GM12878 (cell line): Measurements from ENCODE around the gene KCNIP3. TPM values are rescaled to one million over a fixed set of nuclear protein-coding genes. Genes with fewer than 3 reads are reported as not detected.

Experiments
- ATAC-seq: fragments of 200-7000 bp; cut with Tn5 transposase; 3 replicates; pipeline ENCODE4 v1.9.1; 2020; ENCODE audit warnings: mild to moderate bottlenecking, moderate library complexity
- BruUV-seq: library from RNA; stranded (reverse); fragments of 400-500 nt; replicated peaks from 2 replicates; lab custom pipeline; 2021; lab: Mats Ljungman, UMichigan
- CTCF ChIA-PET: fragments of 300-600 bp; sonication (Branson Sonifier 250); formaldehyde crosslinking; extraction: SDS; loops from one replicate; lab custom pipeline; 2021; ENCODE audit warnings: inconsistent platforms; lab: Yijun Ruan, JAX
- POLR2A ChIA-PET: fragments of 350-600 bp; formaldehyde crosslinking; extraction: SDS; loops from one replicate; lab custom pipeline; 2021; ENCODE audit warnings: inconsistent platforms; lab: Charles Lee
- RAD21 ChIA-PET: fragments of 300-600 bp; sonication (Branson Sonifier 250); formaldehyde crosslinking; loops from one replicate; lab custom pipeline; 2023; ENCODE audit warnings: antibody characterized with exemption; ENCODE audit not compliant: unreplicated experiment; lab: Charles Lee
- SMC1A ChIA-PET: fragments of 300-600 bp; sonication (Branson Sonifier 250); formaldehyde crosslinking; loops from one replicate; lab custom pipeline; 2023; ENCODE audit not compliant: unreplicated experiment, uncharacterized antibody; lab: Charles Lee
- DNase-seq: peaks from one replicate; pipeline ENCODE4 v3.0.0-alpha.2; 2011; ENCODE audit warnings: low read depth, low spot score
- FAIRE-seq: peaks from 3 replicates; lab custom pipeline; 2011; peaks lifted over from hg19 to GRCh38; lab: Jason Lieb, UNC
- H2AFZ ChIP-seq: 2 replicates; pipeline ENCODE4 v1.6.0; 2011; ENCODE audit warnings: low read depth, low read length, control low read depth; ENCODE audit not compliant: control insufficient read depth
- H3K27ac ChIP-seq: 2 replicates; pipeline ENCODE4 v1.5.1; 2011; ENCODE audit warnings: control low read depth; ENCODE audit not compliant: control insufficient read depth, insufficient read depth
- H3K27me3 ChIP-seq, 2 experiments: replicated peaks in 1 of 2; 2 replicates each; pipeline versions ENCODE4 v1.6.0 to v1.6.1; 2011; ENCODE audit warnings: low read length in 1 of 2; ENCODE audit not compliant: control insufficient read depth in 2 of 2, insufficient read depth in 2 of 2
- H3K36me3 ChIP-seq, 2 experiments: 2 replicates each; pipeline ENCODE4 v1.5.1; 2011; ENCODE audit warnings: low read length in 1 of 2; ENCODE audit not compliant: control insufficient read depth in 2 of 2, insufficient read depth in 2 of 2
- H3K4me1 ChIP-seq: 2 replicates; pipeline ENCODE4 v1.6.1; 2011; ENCODE audit warnings: mild to moderate bottlenecking, low read length, moderate library complexity, mixed read lengths; ENCODE audit not compliant: control insufficient read depth, insufficient read depth
- H3K4me2 ChIP-seq: 2 replicates; pipeline ENCODE4 v1.6.0; 2011; ENCODE audit warnings: control low read depth; ENCODE audit not compliant: control insufficient read depth, insufficient read depth
- H3K4me3 ChIP-seq: fragments of 200-600 bp; sonication (generic); 2 replicates; pipeline ENCODE4 v1.5.1; 2016
- H3K79me2 ChIP-seq: 2 replicates; pipeline ENCODE4 v1.6.0; 2011; ENCODE audit warnings: low read length; ENCODE audit not compliant: control insufficient read depth, insufficient read depth
- H3K9ac ChIP-seq: 2 replicates; pipeline ENCODE4 v1.8.0; 2011; ENCODE audit warnings: low read length, control low read depth, mixed read lengths; ENCODE audit not compliant: control insufficient read depth, insufficient read depth
- H3K9me3 ChIP-seq: replicated peaks from 3 replicates; pipeline ENCODE4 v1.5.1; 2011; ENCODE audit warnings: mild to moderate bottlenecking, low read length; ENCODE audit not compliant: control insufficient read depth, insufficient read depth
- H4K20me1 ChIP-seq: 2 replicates; pipeline ENCODE4 v1.6.0; 2011; ENCODE audit not compliant: control insufficient read depth, insufficient read depth
- BMI1 ChIP-seq: fragments of 450-650 bp; IDR thresholded peaks from 2 replicates; pipeline ENCODE4 v1.6.1; 2016; ENCODE audit warnings: mild to moderate bottlenecking, moderate library complexity, borderline replicate concordance
- CHD2 ChIP-seq: IDR thresholded peaks from 2 replicates; pipeline ENCODE4 v1.6.1; 2011; ENCODE audit warnings: low read depth, low read length, improper control_type of control experiment, borderline replicate concordance
- CHD4 ChIP-seq: fragments of 200-600 bp; sonication (generic); IDR thresholded peaks from 2 replicates; pipeline ENCODE4 v1.6.1; 2016; ENCODE audit warnings: mild to moderate bottlenecking
- CREB1 ChIP-seq: IDR thresholded peaks from 2 replicates; pipeline ENCODE4 v1.6.1; 2012; ENCODE audit warnings: low read depth, mild to moderate bottlenecking, inconsistent platforms
- E2F8 ChIP-seq: fragments of 450-650 bp; IDR thresholded peaks from 2 replicates; pipeline ENCODE4 v1.6.1; 2018; ENCODE audit warnings: mild to moderate bottlenecking, low read depth, moderate library complexity; ENCODE audit not compliant: partially characterized antibody
- ESRRA ChIP-seq: IDR thresholded peaks from 2 replicates; pipeline ENCODE4 v1.6.1; 2012; ENCODE audit warnings: mild to moderate bottlenecking, low read length, improper control_type of control experiment
- EZH2 ChIP-seq: IDR thresholded peaks from 2 replicates; pipeline ENCODE4 v1.6.1; 2012; ENCODE audit warnings: low read depth, mild to moderate bottlenecking, control low read depth, inconsistent platforms, low read length, borderline replicate concordance; ENCODE audit not compliant: control insufficient read depth
- GABPA ChIP-seq: IDR thresholded peaks from 2 replicates; pipeline ENCODE4 v1.6.1; 2014; ENCODE audit warnings: antibody characterized with exemption, low read depth, mild to moderate bottlenecking, inconsistent platforms
- HDAC6 ChIP-seq: fragments of 200-600 bp; sonication (generic); IDR thresholded peaks from one replicate; pipeline ENCODE4 v1.8.0; 2017; ENCODE audit warnings: antibody characterized with exemption; ENCODE audit not compliant: unreplicated experiment
- KDM1A ChIP-seq: fragments of 200-600 bp; sonication (generic); IDR thresholded peaks from 2 replicates; pipeline ENCODE4 v1.6.1; 2016; ENCODE audit warnings: borderline replicate concordance
- MTA2 ChIP-seq: fragments of 450-650 bp; IDR thresholded peaks from 2 replicates; pipeline ENCODE4 v1.6.1; 2016; ENCODE audit warnings: low read depth, mild to moderate bottlenecking, moderate library complexity
- RBBP5 ChIP-seq: fragments of 200-600 bp; sonication (generic); conservative IDR thresholded peaks from 2 replicates; pipeline ENCODE4 v1.6.1; 2016
- SREBF2 ChIP-seq: IDR thresholded peaks from 2 replicates; pipeline ENCODE4 v1.6.1; 2012; ENCODE audit warnings: mild to moderate bottlenecking, low read length
- WGBS: methylation state at CpG from one replicate; pipeline ENCODE4 v1.1.6; 2016; ENCODE audit warnings: low lambda C conversion rate; ENCODE audit not compliant: insufficient replicate concordance, insufficient coverage; ENCODE audit errors: missing lambda C conversion rate; 5-methylcytosine and 5-hydroxymethylcytosine counted together
- in situ Hi-C: fragments of 300-500 bp; cut with MboI; formaldehyde crosslinking; loops from 9 replicates; pipeline ENCODE4 v1.14.3; 2018; ENCODE audit warnings: mixed read lengths
- intact Hi-C: fragments of 100-400 bp; cut with micrococcal nuclease; formaldehyde crosslinking; loops from one replicate; pipeline ENCODE4 v1.14.2; 2022; ENCODE audit not compliant: unreplicated experiment
- polyA plus RNA-seq, 11 experiments: library from polyadenylated mRNA; depleted of rRNA in 4 of 11; unstranded in 6 of 11; stranded (reverse) in 5 of 11; fragments of >200 nt; fragmentation: Nextera tagmentation in 4 of 11; fragmentation: Illumina TruSeq in 1 of 11; extraction: Ambion mirVana in 4 of 11; extraction: Trizol in 1 of 11; gene quantifications; 1 replicate in 1 of 11; 2 replicates in 10 of 11; pipeline versions ENCODE4 v1.2.1 to v1.2.3, GENCODE V29; 2011 to 2016; ENCODE audit warnings: inconsistent platforms in 2 of 11, missing spikeins in 2 of 11, low read depth in 1 of 11
- total RNA-seq, 4 experiments: library from RNA; depleted of rRNA in 3 of 4; stranded (reverse); fragments of >200 nt in 3 of 4; fragmentation: Illumina TruSeq in 1 of 4; extraction: Trizol in 1 of 4; gene quantifications; 2 replicates each; pipeline versions ENCODE4 v1.2.1 to v1.2.3, GENCODE V29; 2013 to 2021
- TF ChIP-seq, protein P1 (sequence below): fragments of 450-650 bp; IDR thresholded peaks from 2 replicates; pipeline ENCODE4 v1.6.1; 2016; ENCODE audit warnings: mild to moderate bottlenecking, moderate library complexity, borderline replicate concordance

The KCNIP3 gene
- total and polyA plus RNA-seq, 10 of the 15 experiments (the other 5 are each of a cell fraction or from before 2014, with no cell fraction given): not detected

DNA sequence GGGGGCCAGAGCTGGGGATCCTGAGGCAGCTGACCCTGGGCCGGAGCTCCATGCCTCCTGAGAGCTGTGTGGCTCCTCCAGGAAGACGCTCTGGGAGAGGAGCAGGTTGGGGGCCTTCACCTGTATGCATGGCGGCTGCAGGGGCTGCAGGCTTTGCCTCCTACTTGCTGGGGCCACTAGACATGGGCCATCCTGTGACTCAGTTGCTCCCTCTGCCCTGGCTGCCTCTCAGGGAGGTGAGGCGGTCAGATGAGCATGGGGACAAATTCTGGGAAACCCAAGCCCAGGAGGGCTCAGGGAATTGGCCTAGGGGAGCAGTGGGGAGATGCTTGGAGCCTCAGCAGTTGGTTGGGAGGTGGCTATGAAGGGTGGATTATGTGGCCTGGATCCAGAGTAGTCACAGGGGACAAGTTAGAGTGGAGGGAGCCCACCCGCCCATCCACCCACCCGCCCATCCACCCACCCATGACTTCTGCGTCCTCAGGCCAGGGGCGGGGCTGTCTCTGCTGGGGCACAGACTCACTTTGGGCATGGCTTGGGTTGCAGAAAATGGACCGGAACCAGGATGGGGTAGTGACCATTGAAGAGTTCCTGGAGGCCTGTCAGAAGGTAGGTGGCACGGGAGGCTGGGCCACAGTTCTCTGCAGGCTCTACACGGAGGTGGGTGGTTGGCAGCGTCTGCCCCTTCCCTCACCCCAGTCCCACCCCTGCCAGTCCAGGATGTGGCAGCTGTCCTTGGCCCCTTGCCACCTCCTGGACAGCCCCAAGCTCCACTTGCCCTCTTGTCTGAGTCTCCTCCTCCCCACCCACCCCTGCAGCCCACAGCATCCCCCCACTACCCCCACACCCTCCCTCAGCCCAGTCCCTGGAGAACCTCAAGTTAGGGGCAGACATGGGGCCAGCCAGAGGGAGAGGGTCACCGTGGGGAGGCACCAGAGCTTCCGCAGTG, 85.8 kb downstream of the KCNIP3 start (continued):
- TF ChIP-seq, protein P1, sequence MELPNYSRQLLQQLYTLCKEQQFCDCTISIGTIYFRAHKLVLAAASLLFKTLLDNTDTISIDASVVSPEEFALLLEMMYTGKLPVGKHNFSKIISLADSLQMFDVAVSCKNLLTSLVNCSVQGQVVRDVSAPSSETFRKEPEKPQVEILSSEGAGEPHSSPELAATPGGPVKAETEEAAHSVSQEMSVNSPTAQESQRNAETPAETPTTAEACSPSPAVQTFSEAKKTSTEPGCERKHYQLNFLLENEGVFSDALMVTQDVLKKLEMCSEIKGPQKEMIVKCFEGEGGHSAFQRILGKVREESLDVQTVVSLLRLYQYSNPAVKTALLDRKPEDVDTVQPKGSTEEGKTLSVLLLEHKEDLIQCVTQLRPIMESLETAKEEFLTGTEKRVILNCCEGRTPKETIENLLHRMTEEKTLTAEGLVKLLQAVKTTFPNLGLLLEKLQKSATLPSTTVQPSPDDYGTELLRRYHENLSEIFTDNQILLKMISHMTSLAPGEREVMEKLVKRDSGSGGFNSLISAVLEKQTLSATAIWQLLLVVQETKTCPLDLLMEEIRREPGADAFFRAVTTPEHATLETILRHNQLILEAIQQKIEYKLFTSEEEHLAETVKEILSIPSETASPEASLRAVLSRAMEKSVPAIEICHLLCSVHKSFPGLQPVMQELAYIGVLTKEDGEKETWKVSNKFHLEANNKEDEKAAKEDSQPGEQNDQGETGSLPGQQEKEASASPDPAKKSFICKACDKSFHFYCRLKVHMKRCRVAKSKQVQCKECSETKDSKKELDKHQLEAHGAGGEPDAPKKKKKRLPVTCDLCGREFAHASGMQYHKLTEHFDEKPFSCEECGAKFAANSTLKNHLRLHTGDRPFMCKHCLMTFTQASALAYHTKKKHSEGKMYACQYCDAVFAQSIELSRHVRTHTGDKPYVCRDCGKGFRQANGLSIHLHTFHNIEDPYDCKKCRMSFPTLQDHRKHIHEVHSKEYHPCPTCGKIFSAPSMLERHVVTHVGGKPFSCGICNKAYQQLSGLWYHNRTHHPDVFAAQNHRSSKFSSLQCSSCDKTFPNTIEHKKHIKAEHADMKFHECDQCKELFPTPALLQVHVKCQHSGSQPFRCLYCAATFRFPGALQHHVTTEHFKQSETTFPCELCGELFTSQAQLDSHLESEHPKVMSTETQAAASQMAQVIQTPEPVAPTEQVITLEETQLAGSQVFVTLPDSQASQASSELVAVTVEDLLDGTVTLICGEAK: no peak
- no peak for TF ChIP-seq HDAC6
- TF ChIP-seq SREBF2: no peak
- TF ChIP-seq GABPA: no peak
- no peak for TF ChIP-seq ESRRA
- no peak for TF ChIP-seq KDM1A

DNA sequence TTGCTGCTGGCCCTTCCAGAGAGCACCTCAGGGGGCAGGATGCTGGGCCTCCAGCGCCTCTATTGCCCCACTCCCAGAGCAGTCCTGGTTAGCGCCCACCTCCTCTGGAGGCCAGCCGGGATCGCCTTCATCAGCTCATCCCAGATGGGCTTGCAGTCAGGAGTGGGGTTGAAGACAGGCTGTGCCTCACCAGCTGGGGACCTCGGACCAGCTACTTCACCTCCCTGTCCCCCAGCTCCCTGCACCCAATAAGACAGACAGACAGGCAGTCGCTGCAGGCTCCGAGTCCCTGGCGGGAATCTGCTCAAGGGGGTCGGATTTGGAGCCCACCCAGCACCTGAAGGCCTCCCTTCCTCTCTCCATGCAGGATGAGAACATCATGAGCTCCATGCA, 86.5 kb downstream of the KCNIP3 start:
- H3K27me3 ChIP-seq: peaks cover 0 to 1% of the 10 kb centered on the region in 2 experiments; a peak in 2 of 4 replicates
- no peaks in the 10 kb centered on the region for H3K79me2 ChIP-seq
- RAD21 ChIA-PET: no interaction called here
- no peak for FAIRE-seq
- H3K4me1 ChIP-seq: no peaks in the 10 kb centered on the region
- no peaks in the 10 kb centered on the region for H3K36me3 ChIP-seq
- no peak overlapping the region for H3K4me2 ChIP-seq
- no peaks in the 10 kb centered on the region for H4K20me1 ChIP-seq
- SMC1A ChIA-PET: no interaction called here
- POLR2A ChIA-PET: no interaction called here
- no peak overlapping the region for H3K4me3 ChIP-seq
- in situ Hi-C loops: no loop called here
- CTCF ChIA-PET: no interaction called here
- H3K9ac ChIP-seq: no peak overlapping the region
- 45% methylated on average over 8 of the region's 9 CpGs for WGBS
- no peak for DNase-seq
- H2AFZ ChIP-seq: no peak overlapping the region
- ATAC-seq: no peak
- TF ChIP-seq CHD2: no peak
- no peak for TF ChIP-seq RBBP5
- TF ChIP-seq CREB1: no peak
- no peak for TF ChIP-seq E2F8
- no peak for TF ChIP-seq HDAC6
- TF ChIP-seq MTA2: no peak
- TF ChIP-seq EZH2: no peak
- TF ChIP-seq BMI1: no peak
- TF ChIP-seq CHD4: no peak
- H3K27ac ChIP-seq: no peak overlapping the region
- no TSS peak for BruUV-seq
- H3K9me3 ChIP-seq: no peaks in the 10 kb centered on the region
- intact Hi-C loops: no loop called here
